Right lobe of liver (tissue), 6 donors: ENCODE data around the gene LTBP1. TPM values are rescaled to one million over a fixed set of nuclear protein-coding genes. Genes with fewer than 3 reads are reported as not detected.

Experiments
- ATAC-seq, 4 donors: fragments of 200-7000 bp; cut with Tn5 transposase; one replicate each; pipeline ENCODE4 v1.9.1; 2020; ENCODE audit warnings: mild to moderate bottlenecking in 4 of 4, moderate library complexity in 4 of 4
- DNase-seq, 3 donors: peaks; one replicate each; pipeline ENCODE4 v3.0.0-alpha.2; 2020
- H3K27ac ChIP-seq, 3 donors: fragments of 200-600 bp; one replicate each; pipeline ENCODE4 v1.8.0; 2022
- H3K27me3 ChIP-seq, 2 donors: fragments of 200-600 bp; one replicate each; pipeline ENCODE4 v1.8.0; 2022
- H3K36me3 ChIP-seq, 4 donors: fragments of 200-600 bp; sonication (generic) in 1 of 4; one replicate each; pipeline versions ENCODE4 v1.5.1 to v1.8.0; 2017 to 2022; ENCODE audit warnings: control low read depth in 1 of 4
- H3K4me1 ChIP-seq, 4 donors: fragments of 200-600 bp; sonication (generic) in 1 of 4; one replicate each; pipeline versions ENCODE4 v1.5.1 to v1.8.0; 2017 to 2022; ENCODE audit warnings: control low read depth in 1 of 4
- H3K4me3 ChIP-seq, 3 donors: fragments of 200-600 bp; one replicate each; pipeline ENCODE4 v1.8.0; 2022
- H3K9me3 ChIP-seq, 4 donors: fragments of 200-600 bp; sonication (generic) in 1 of 4; one replicate each; pipeline versions ENCODE4 v1.5.1 to v1.8.0; 2017 to 2022; ENCODE audit warnings: control low read depth in 1 of 4
- CTCF ChIP-seq, 4 donors: fragments of 200-600 bp in 3 of 4; fragments of 450-650 bp in 1 of 4; IDR thresholded peaks; one replicate each; pipeline versions ENCODE4 v1.5.1 to v1.8.0; 2016 to 2022; ENCODE audit warnings: antibody characterized with exemption in 4 of 4, mild to moderate bottlenecking in 2 of 4
- POLR2A ChIP-seq: fragments of 450-650 bp; IDR thresholded peaks from one replicate; pipeline ENCODE4 v1.6.1; 2017; ENCODE audit warnings: antibody characterized with exemption, mild to moderate bottlenecking
- WGBS: methylation state at CpG from one replicate; pipeline ENCODE4 v1.1.6; 2018; ENCODE audit warnings: low coverage, low lambda C conversion rate; ENCODE audit not compliant: insufficient coverage; ENCODE audit errors: missing lambda C conversion rate; 5-methylcytosine and 5-hydroxymethylcytosine counted together
- intact Hi-C, 2 donors: fragments of 100-400 bp; cut with DNase I; formaldehyde crosslinking; loops; one replicate each; pipeline versions ENCODE4 v1.11.2 to v1.14.1; 2022
- total RNA-seq, 6 experiments: library from RNA; depleted of rRNA in 2 of 6; stranded (reverse); fragments of >200 nt in 2 of 6; fragmentation: NEBNext Ultra II Directional in 3 of 6; extraction: Animal tissue kit (Norgen Biotek cat#: 25700) in 3 of 6; gene quantifications; one replicate each; pipeline versions ENCODE4 v1.1.0 to v1.2.4, GENCODE V29; 2016 to 2023
- donor health status: DM: no; HTN: yes; CAD: no.
- donor health status: DM: no; HTN: no; CAD: no.
- donor health status: DM: no; HTN: no; CAD: no.
- donor health status: DM: no; HTN: yes; CAD: no.
- donor health status: DM: no; HTN: yes; CAD: no.

The LTBP1 gene
- total RNA-seq, 6 experiments from 2014 or later: 5.4 to 14.2 (median 9.1) TPM

DNA sequence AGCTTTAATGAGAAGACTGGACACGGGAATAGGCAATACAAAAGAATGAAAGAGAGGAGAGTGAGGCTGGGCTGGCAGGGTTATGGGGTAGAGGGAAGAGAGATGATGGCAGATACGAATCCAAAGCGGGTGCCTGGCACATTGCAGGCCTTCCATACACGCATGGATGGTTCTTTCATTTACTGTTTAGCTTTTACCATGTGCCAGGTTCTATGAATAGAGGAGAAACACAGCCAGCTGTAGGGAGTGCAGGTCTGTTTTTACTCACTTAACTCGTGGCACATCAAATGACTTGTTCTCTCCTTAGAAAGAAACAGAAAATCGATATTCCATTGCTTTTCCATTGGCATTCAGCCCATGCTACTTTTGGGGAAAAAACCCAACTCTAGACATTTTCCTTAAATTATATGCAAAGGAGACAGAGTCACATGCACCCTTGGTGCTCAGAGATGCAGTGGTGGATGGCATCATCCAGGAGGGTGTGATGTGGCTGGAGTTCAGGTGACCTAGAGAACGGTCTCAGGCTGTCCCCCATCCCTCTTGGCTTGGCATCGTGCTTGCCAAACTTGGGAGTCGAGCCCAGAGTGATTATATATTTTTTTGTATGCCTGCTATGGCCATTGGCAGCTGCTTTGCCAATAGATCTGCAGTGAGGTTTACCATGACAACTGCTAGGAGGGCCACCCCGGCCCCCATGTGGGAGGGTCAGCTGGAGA, 6.2 kb downstream of the LTBP1 start:
- WGBS: 65% methylated on average over 9 of the region's 10 CpGs
- Histone ChIP-seq H3K27me3 (no peaks in the 10 kb centered on the region), H3K4me1 (no peaks in the 10 kb centered on the region), H3K9me3 (no peaks in the 10 kb centered on the region), H3K36me3 (no peaks in the 10 kb centered on the region), H3K27ac (no peak overlapping the region), H3K4me3 (no peak overlapping the region)
- ATAC-seq (no peak), DNase-seq (no peak)
- intact Hi-C loops: no loop called here
- TF ChIP-seq CTCF (IDR thresholded peaks at IDR 0.05): no peak

DNA sequence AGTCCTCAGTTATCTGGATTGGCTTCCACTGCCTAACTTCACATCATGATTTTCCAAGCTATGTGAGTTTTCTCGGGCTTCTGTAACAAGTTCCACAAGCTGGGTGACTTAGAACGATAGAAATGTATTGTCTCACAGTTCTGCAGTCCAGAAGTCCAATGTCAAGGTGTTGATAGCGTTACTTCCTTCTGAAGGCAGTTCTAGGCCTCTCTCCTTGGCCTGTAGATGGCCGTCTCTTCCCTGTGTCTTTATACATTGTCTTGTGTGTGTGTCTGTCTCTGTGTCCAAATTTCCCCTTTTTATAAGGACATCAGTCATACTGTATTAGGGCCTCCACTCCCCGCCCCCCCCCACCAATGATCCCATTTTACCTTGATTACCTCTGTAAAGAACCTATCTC, 7.5 kb downstream of the LTBP1 start:
- 89% methylated on average over 5 of the region's 5 CpGs for WGBS
- Histone ChIP-seq H3K36me3 (no peaks in the 10 kb centered on the region), H3K4me3 (no peak overlapping the region), H3K27ac (no peak overlapping the region), H3K9me3 (no peaks in the 10 kb centered on the region), H3K4me1 (no peaks in the 10 kb centered on the region), H3K27me3 (no peaks in the 10 kb centered on the region)
- DNase-seq (no peak), ATAC-seq (no peak)
- intact Hi-C loops: no loop called here
- no peak for TF ChIP-seq CTCF (IDR thresholded peaks at IDR 0.05)
- TF ChIP-seq POLR2A: no peak

DNA sequence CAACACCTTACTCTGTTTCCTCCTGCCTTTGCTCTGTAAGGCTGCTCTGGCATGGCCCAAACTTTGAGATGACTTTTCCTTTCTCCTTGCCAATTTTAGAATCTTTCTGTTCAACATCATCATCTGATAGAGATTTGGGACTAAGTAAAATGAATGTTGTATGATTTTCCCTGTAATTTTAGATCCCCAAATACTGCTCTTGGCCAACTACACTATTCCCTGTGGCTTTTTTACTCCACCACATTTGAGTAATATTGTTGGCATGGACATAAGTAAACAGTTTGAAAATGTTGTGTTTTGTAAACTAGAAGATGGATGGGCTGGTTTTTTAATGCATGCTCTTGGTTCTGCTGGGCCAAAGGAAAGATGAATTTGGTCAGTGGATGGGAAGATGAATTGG, 12.1 kb downstream of the LTBP1 start:
- no peak for DNase-seq
- H3K4me1 ChIP-seq: no peaks in the 10 kb centered on the region
- no peaks in the 10 kb centered on the region for H3K36me3 ChIP-seq
- no peak overlapping the region for H3K4me3 ChIP-seq
- intact Hi-C loops: no loop called here
- TF ChIP-seq CTCF (IDR thresholded peaks at IDR 0.05) (no peak), POLR2A (no peak)
- H3K9me3 ChIP-seq: no peaks in the 10 kb centered on the region
- ATAC-seq: no peak
- no peak overlapping the region for H3K27ac ChIP-seq
- no peaks in the 10 kb centered on the region for H3K27me3 ChIP-seq

GRCh38 chr2:32960238-32960637, 13.5 kb downstream of the LTBP1 start:
- intact Hi-C loops: no loop called here
- Histone ChIP-seq H3K4me3 (no peak overlapping the region), H3K4me1 (no peaks in the 10 kb centered on the region), H3K27ac (no peak overlapping the region), H3K9me3 (no peaks in the 10 kb centered on the region), H3K36me3 (no peaks in the 10 kb centered on the region), H3K27me3 (no peaks in the 10 kb centered on the region)
- WGBS: 78% methylated on average over 1 of the region's 1 CpG
- TF ChIP-seq CTCF (IDR thresholded peaks at IDR 0.05) (no peak), POLR2A (no peak)
- DNase-seq: no peak
- ATAC-seq: no peak
